Effector memory CD8-positive, alpha-beta T cell (primary cell): Measurements from ENCODE around the gene LRP10.
A peak's percentile ranks its signal among the peaks of the same experiment; 100 is the strongest.

Experiments
- ATAC-seq: fragments of 150-1000 bp; cut with Tn5 transposase; replicated peaks from 2 replicates; pipeline ENCODE4 v1.10.0; 2021; ENCODE audit warnings: mild to moderate bottlenecking, moderate library complexity
- DNase-seq, 3 experiments: peaks; one replicate each; pipeline ENCODE4 v3.0.0; 2021
- H3K27ac Mint-ChIP-seq, 2 donors: one replicate each; pipeline ENCODE4 v1.8.0; 2022; ENCODE audit warnings: mild to moderate bottlenecking in 2 of 2, mixed read lengths in 2 of 2, moderate library complexity in 2 of 2
- H3K27me3 Mint-ChIP-seq, 2 donors: one replicate each; pipeline ENCODE4 v1.8.0; 2022; ENCODE audit warnings: mixed read lengths in 2 of 2
- H3K36me3 Mint-ChIP-seq: one replicate; pipeline ENCODE4 v1.8.0; 2022; ENCODE audit warnings: mild to moderate bottlenecking, moderate library complexity, mixed read lengths; ENCODE audit not compliant: insufficient read depth
- H3K4me1 Mint-ChIP-seq, 2 donors: one replicate each; pipeline ENCODE4 v1.8.0; 2022; ENCODE audit warnings: low read depth in 2 of 2, mixed read lengths in 2 of 2
- H3K4me3 Mint-ChIP-seq, 2 donors: one replicate each; pipeline ENCODE4 v1.8.0; 2022; ENCODE audit warnings: mild to moderate bottlenecking in 2 of 2, mixed read lengths in 2 of 2, moderate library complexity in 2 of 2
- H3K9me3 Mint-ChIP-seq, 2 donors: one replicate each; pipeline ENCODE4 v1.8.0; 2022; ENCODE audit warnings: mixed read lengths in 2 of 2

Gene LRP10

GRCh38 chr14:22837750-22838538 is 33.6 kb upstream of the LRP10 start:
- Mint-ChIP-seq H3K27ac (no peak overlapping the region), H3K9me3 (no peaks in the 10 kb centered on the region), H3K36me3 (peaks cover 23% of the 10 kb centered on the region), H3K4me3 (no peak overlapping the region), H3K4me1 (peaks cover 0 to 5% of the 10 kb centered on the region in 2 donors), H3K27me3 (peaks cover 10 to 59% of the 10 kb centered on the region in 2 donors)
- ATAC-seq: no peak
- no peak for DNase-seq

GRCh38 chr14:22838631-22839041 is 32.9 kb upstream of the LRP10 start:
- peak overlapping the region in 1 of 2 donors; percentile 24 for H3K27ac Mint-ChIP-seq
- ATAC-seq (no peak), DNase-seq (no peak)
- H3K4me3 Mint-ChIP-seq: no peak overlapping the region
- peaks cover 18% of the 10 kb centered on the region for H3K36me3 Mint-ChIP-seq
- H3K9me3 Mint-ChIP-seq: no peaks in the 10 kb centered on the region
- peaks cover 16 to 66% of the 10 kb centered on the region in 2 donors for H3K27me3 Mint-ChIP-seq
- H3K4me1 Mint-ChIP-seq: peaks cover 0 to 5% of the 10 kb centered on the region in 2 donors

- no peak for DNase-seq
- H3K36me3 Mint-ChIP-seq: peaks cover 12% of the 10 kb centered on the region
- no peak overlapping the region for H3K4me3 Mint-ChIP-seq
- H3K27ac Mint-ChIP-seq: peak overlapping the region in 1 of 2 donors; percentile 24
- peaks cover 0 to 5% of the 10 kb centered on the region in 2 donors for H3K4me1 Mint-ChIP-seq
- peaks cover 17 to 72% of the 10 kb centered on the region in 2 donors for H3K27me3 Mint-ChIP-seq
- no peak for ATAC-seq
- H3K9me3 Mint-ChIP-seq: no peaks in the 10 kb centered on the region
These were observed 32.3 kb upstream of the LRP10 start for GRCh38 chr14:22839159-22839779.

GRCh38 chr14:22841311-22841710 is 30.2 kb upstream of the LRP10 start:
- H3K27ac Mint-ChIP-seq: no peak overlapping the region
- no peak overlapping the region for H3K4me3 Mint-ChIP-seq
- H3K27me3 Mint-ChIP-seq: peaks cover 32 to 93% of the 10 kb centered on the region in 2 donors
- no peak for DNase-seq
- no peaks in the 10 kb centered on the region for H3K36me3 Mint-ChIP-seq
- ATAC-seq: no peak
- peaks cover 0 to 5% of the 10 kb centered on the region in 2 donors for H3K4me1 Mint-ChIP-seq
- H3K9me3 Mint-ChIP-seq: no peaks in the 10 kb centered on the region

- Mint-ChIP-seq H3K4me1 (peaks cover 0 to 5% of the 10 kb centered on the region in 2 donors), H3K9me3 (no peaks in the 10 kb centered on the region), H3K36me3 (no peaks in the 10 kb centered on the region), H3K27ac (no peak overlapping the region), H3K4me3 (no peak overlapping the region), H3K27me3 (peaks cover 37 to 95% of the 10 kb centered on the region in 2 donors)
- DNase-seq (no peak), ATAC-seq (no peak)
These were observed 29.8 kb upstream of the LRP10 start for GRCh38 chr14:22841769-22842168.

GRCh38 chr14:22842211-22843122 is 29.1 kb upstream of the LRP10 start:
- H3K4me1 Mint-ChIP-seq: peaks cover 0 to 3% of the 10 kb centered on the region in 2 donors
- H3K9me3 Mint-ChIP-seq: no peaks in the 10 kb centered on the region
- H3K27me3 Mint-ChIP-seq: peaks cover 39 to 95% of the 10 kb centered on the region in 2 donors
- ATAC-seq: no peak
- H3K27ac Mint-ChIP-seq: no peak overlapping the region
- H3K4me3 Mint-ChIP-seq: no peak overlapping the region
- DNase-seq: no peak
- H3K36me3 Mint-ChIP-seq: no peaks in the 10 kb centered on the region

- Mint-ChIP-seq H3K9me3 (no peaks in the 10 kb centered on the region), H3K36me3 (no peaks in the 10 kb centered on the region), H3K4me1 (no peaks in the 10 kb centered on the region), H3K4me3 (no peak overlapping the region), H3K27ac (no peak overlapping the region), H3K27me3 (peaks cover 46 to 95% of the 10 kb centered on the region in 2 donors)
- no peak for ATAC-seq
- DNase-seq: no peak
These were observed 28.2 kb upstream of the LRP10 start for GRCh38 chr14:22843123-22843925.

GRCh38 chr14:22844221-22845102 is 27.1 kb upstream of the LRP10 start:
- Mint-ChIP-seq H3K27ac (no peak overlapping the region), H3K27me3 (peaks cover 43 to 95% of the 10 kb centered on the region in 2 donors), H3K4me3 (no peak overlapping the region), H3K36me3 (no peaks in the 10 kb centered on the region), H3K4me1 (no peaks in the 10 kb centered on the region), H3K9me3 (no peaks in the 10 kb centered on the region)
- DNase-seq: no peak
- no peak for ATAC-seq

- H3K27ac Mint-ChIP-seq: no peak overlapping the region
- ATAC-seq (no peak), DNase-seq (no peak)
- no peaks in the 10 kb centered on the region for H3K9me3 Mint-ChIP-seq
- no peaks in the 10 kb centered on the region for H3K36me3 Mint-ChIP-seq
- H3K4me1 Mint-ChIP-seq: no peaks in the 10 kb centered on the region
- H3K4me3 Mint-ChIP-seq: no peak overlapping the region
- peaks cover 43 to 94% of the 10 kb centered on the region in 2 donors for H3K27me3 Mint-ChIP-seq
These were observed 26.5 kb upstream of the LRP10 start for GRCh38 chr14:22845103-22845394.

GRCh38 chr14:22845821-22846625 is 25.5 kb upstream of the LRP10 start:
- ATAC-seq (no peak), DNase-seq (no peak)
- Mint-ChIP-seq H3K4me3 (no peak overlapping the region), H3K9me3 (no peaks in the 10 kb centered on the region), H3K27me3 (peaks cover 43 to 84% of the 10 kb centered on the region in 2 donors), H3K36me3 (no peaks in the 10 kb centered on the region), H3K4me1 (no peaks in the 10 kb centered on the region), H3K27ac (no peak overlapping the region)

GRCh38 chr14:22846811-22847307 is 24.7 kb upstream of the LRP10 start:
- H3K4me3 Mint-ChIP-seq: no peak overlapping the region
- DNase-seq: no peak
- no peaks in the 10 kb centered on the region for H3K36me3 Mint-ChIP-seq
- no peak overlapping the region for H3K27ac Mint-ChIP-seq
- no peak for ATAC-seq
- H3K27me3 Mint-ChIP-seq: peaks cover 43 to 80% of the 10 kb centered on the region in 2 donors
- no peaks in the 10 kb centered on the region for H3K9me3 Mint-ChIP-seq
- no peaks in the 10 kb centered on the region for H3K4me1 Mint-ChIP-seq
